H1 (cell line): ENCODE results near the gene NOL4L. TPM values are rescaled to one million over a fixed set of nuclear protein-coding genes. Genes with fewer than 3 reads are reported as not detected.

Experiments used
- CEBPB ChIP-seq: IDR thresholded peaks from 2 replicates; pipeline ENCODE4 v1.6.1; 2012; ENCODE audit warnings: low read depth, low read length
- CTBP2 ChIP-seq: IDR thresholded peaks from 2 replicates; pipeline ENCODE4 v1.7.0; 2011; ENCODE audit warnings: borderline replicate concordance, mild to moderate bottlenecking, moderate library complexity, mixed read lengths, low read length; ENCODE audit not compliant: insufficient read depth, insufficient read length
- EP300 ChIP-seq, 2 experiments: IDR thresholded peaks; 1 replicate in 1 of 2; 2 replicates in 1 of 2; pipeline ENCODE4 v1.6.1; 2011 to 2012; ENCODE audit warnings: low read depth in 2 of 2, low read length in 2 of 2, mild to moderate bottlenecking in 2 of 2, borderline replicate concordance in 1 of 2, inconsistent platforms in 1 of 2, moderate library complexity in 1 of 2
- NRF1 ChIP-seq: IDR thresholded peaks from 2 replicates; pipeline ENCODE4 v1.6.1; 2011; ENCODE audit warnings: mild to moderate bottlenecking, low read depth, low read length, improper control_type of control experiment
- RBBP5 ChIP-seq: IDR thresholded peaks from 2 replicates; pipeline ENCODE4 v1.7.1; 2012; ENCODE audit warnings: low read depth, mild to moderate bottlenecking, inconsistent platforms, low read length, moderate library complexity, borderline replicate concordance
- TAF7 ChIP-seq: optimal IDR thresholded peaks from 2 replicates; pipeline ENCODE3; 2011; ENCODE audit warnings: low read depth, mild to moderate bottlenecking, inconsistent platforms, low read length, moderate library complexity, borderline replicate concordance
- polyA plus RNA-seq, 7 experiments: library from polyadenylated mRNA; depleted of rRNA in 3 of 7; stranded (reverse) in 5 of 7; unstranded in 2 of 7; fragments of >200 nt in 5 of 7; fragments of 200-250 nt in 2 of 7; gene quantifications; 1 replicate in 5 of 7; 2 replicates in 1 of 7; 4 replicates in 1 of 7; pipeline versions ENCODE4 v1.2.1 to v1.2.3, GENCODE V29; 2011 to 2013; ENCODE audit warnings: missing spikeins in 2 of 7, mixed read lengths in 2 of 7
- total RNA-seq: library from RNA; stranded (reverse); fragmentation: NEBNext Ultra II Directional; extraction: Animal tissue kit (Norgen Biotek cat#: 25700); gene quantifications from 2 replicates; pipeline ENCODE4 v1.2.1, GENCODE V29; 2021
- TF ChIP-seq, protein P1 (sequence below), 3 experiments: IDR thresholded peaks; 1 replicate in 2 of 3; 2 replicates in 1 of 3; pipeline versions ENCODE4 v1.5.1 to v1.6.1; 2011; ENCODE audit warnings: low read length in 3 of 3, mild to moderate bottlenecking in 3 of 3, inconsistent platforms in 2 of 3, low read depth in 1 of 3, moderate library complexity in 1 of 3; ENCODE audit not compliant: insufficient read depth in 1 of 3; ENCODE audit errors: control extremely low read depth in 1 of 3

Gene NOL4L
- total and polyA plus RNA-seq, 2 of the 8 experiments (the other 6 are each of a cell fraction or from before 2014, with no cell fraction given) = 15.3 to 23.7 TPM

GRCh38 chr20:32456869-32457478 is 128.2 kb downstream of the NOL4L start (continued):
- TF ChIP-seq EP300 (IDR thresholded peaks at IDR 0.05; ENCODE audit: borderline replicate concordance in 1 of 2, low read depth in 2 of 2, low read length in 2 of 2) (no peak), CEBPB (no peak), NRF1 (no peak), CTBP2 (no peak), TAF7 (no peak), RBBP5 (peak; percentile 17; the same call in 1 of the 2 replicates)
- TF ChIP-seq, protein P1, sequence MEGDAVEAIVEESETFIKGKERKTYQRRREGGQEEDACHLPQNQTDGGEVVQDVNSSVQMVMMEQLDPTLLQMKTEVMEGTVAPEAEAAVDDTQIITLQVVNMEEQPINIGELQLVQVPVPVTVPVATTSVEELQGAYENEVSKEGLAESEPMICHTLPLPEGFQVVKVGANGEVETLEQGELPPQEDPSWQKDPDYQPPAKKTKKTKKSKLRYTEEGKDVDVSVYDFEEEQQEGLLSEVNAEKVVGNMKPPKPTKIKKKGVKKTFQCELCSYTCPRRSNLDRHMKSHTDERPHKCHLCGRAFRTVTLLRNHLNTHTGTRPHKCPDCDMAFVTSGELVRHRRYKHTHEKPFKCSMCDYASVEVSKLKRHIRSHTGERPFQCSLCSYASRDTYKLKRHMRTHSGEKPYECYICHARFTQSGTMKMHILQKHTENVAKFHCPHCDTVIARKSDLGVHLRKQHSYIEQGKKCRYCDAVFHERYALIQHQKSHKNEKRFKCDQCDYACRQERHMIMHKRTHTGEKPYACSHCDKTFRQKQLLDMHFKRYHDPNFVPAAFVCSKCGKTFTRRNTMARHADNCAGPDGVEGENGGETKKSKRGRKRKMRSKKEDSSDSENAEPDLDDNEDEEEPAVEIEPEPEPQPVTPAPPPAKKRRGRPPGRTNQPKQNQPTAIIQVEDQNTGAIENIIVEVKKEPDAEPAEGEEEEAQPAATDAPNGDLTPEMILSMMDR (IDR thresholded peaks at IDR 0.05; ENCODE audit: control extremely low read depth in 1 of 3, insufficient read depth in 1 of 3, low read depth in 1 of 3, low read length in 3 of 3) = peak; percentile 79 to 85 (median 82)
